Cardiac muscle cell (in vitro differentiated cells and primary cell): ENCODE measurements around the gene RITA1. TPM values are rescaled to one million over a fixed set of nuclear protein-coding genes. Genes with fewer than 3 reads are reported as not detected.

Experiments
- DNase-seq, 2 donors: peaks; one replicate each; pipeline versions ENCODE4 v3.0.0 to v3.0.0-alpha.2; 2010 to 2017; ENCODE audit warnings: low read depth in 1 of 2, low spot score in 1 of 2
- H3K27ac ChIP-seq: fragments of 200-600 bp; sonication (generic); 2 replicates; pipeline ENCODE4 v1.5.1; 2016
- H3K27me3 ChIP-seq: fragments of 200-600 bp; sonication (generic); 2 replicates; pipeline ENCODE4 v1.6.0; 2016; ENCODE audit warnings: control low read depth
- H3K36me3 ChIP-seq: fragments of 200-600 bp; sonication (generic); 2 replicates; pipeline ENCODE4 v1.5.1; 2016; ENCODE audit warnings: control low read depth
- H3K4me1 ChIP-seq: fragments of 200-600 bp; sonication (generic); 2 replicates; pipeline ENCODE4 v1.8.1; 2017; ENCODE audit warnings: low read depth, mild to moderate bottlenecking, mixed run types
- H3K4me3 ChIP-seq: fragments of 200-600 bp; sonication (generic); 2 replicates; pipeline ENCODE4 v1.5.1; 2016; ENCODE audit warnings: mild to moderate bottlenecking
- H3K9me3 ChIP-seq: fragments of 200-600 bp; sonication (generic); 2 replicates; pipeline ENCODE4 v1.5.1; 2017; ENCODE audit warnings: low read depth, mild to moderate bottlenecking, control low read depth
- CTCF ChIP-seq: IDR thresholded peaks from 2 replicates; pipeline ENCODE4 v1.5.1; 2012; ENCODE audit warnings: low read depth, mild to moderate bottlenecking, low read length
- polyA plus RNA-seq: library from polyadenylated mRNA; unstranded; fragments of >200 nt; fragmentation: Nextera tagmentation; extraction: Ambion mirVana; gene quantifications from 2 replicates; pipeline ENCODE4 v1.2.1, GENCODE V29; 2016
- total RNA-seq: library from RNA; depleted of rRNA; stranded (reverse); fragments of >200 nt; gene quantifications from 2 replicates; pipeline ENCODE4 v1.2.3, GENCODE V29; 2016

Gene RITA1
- total and polyA plus RNA-seq, 2 experiments from 2014 or later: 36.1 to 40.7 TPM

DNA sequence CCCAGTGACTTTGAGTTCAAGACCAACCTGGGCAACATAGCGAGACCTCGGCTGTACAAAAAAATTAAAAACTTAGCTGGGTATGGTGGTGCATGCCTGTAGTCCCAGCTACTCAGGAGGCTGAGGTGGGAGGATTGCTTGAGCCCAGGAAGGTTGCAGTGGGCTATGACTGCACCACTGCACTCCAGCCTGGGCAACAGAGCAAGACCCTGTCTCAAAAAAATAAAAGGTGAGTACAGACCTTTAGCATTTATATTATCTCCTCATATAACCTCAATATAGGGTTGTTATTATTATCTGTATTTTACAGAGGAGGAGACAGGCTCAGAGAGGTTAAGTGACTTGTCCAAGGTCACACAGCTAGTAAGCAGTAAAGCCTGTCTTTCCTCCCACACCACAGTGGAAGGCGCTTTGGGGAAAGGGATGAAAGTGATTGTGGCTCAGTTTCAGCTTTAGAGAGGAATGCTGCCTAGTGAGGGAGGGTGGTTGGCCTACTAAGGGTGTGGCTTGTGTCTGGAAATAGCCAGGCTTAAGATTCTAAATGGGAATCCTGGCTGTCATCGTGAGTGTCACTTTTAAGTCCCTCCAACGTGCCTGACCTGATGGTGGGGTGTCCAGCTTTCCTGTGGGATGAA lies 43.0 kb downstream of the RITA1 start:
- peak overlapping the region; percentile 57 for H3K27ac ChIP-seq
- H3K4me3 ChIP-seq: no peak overlapping the region
- DNase-seq: no peak
- no peaks in the 10 kb centered on the region for H3K27me3 ChIP-seq
- H3K4me1 ChIP-seq: peaks cover 14% of the 10 kb centered on the region
- no peak for TF ChIP-seq CTCF
- no peaks in the 10 kb centered on the region for H3K9me3 ChIP-seq
- no peaks in the 10 kb centered on the region for H3K36me3 ChIP-seq

DNA sequence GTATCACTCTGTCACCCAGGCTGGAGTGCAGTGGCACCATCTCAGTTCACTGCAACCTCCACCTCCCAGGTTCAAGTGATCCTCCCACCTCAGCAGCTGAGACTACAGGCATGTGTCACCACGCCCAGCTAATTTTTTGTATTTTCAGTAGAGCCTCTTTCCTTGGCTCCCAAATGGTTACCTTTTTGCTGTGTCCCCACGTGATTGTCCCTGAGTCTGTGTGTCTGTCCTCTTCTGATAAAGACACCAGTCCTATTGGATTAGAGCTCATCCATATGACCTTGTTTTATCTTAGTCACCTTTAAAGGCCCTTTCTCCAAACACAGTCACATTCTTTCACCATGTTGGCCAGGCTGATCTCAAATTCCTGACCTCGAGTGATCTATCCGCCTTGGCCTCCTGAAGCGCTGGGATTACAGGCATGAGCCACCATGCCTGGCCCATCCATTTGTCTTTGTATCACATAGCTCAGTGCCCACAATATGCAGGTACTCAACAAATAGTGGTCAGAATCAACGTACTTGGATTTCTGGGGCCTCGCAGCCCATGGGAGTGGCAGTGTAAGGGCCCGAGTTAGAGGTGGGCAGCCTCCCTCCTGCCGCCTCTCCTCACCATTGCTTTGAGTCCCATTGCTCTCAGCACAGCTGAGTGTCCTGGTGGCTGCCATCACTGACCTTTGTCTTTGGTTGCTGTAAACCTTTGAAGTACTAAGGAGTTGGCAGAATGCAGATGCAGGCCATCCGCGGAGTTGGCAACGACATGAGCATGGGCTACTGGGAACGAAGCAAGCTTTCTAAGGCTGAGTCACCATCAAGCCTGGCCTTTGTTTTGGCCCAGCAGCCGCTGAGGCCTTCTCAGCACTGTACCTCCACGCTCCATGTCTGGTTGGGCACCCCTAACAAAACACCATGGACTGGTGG lies 45.1 kb downstream of the RITA1 start:
- Histone ChIP-seq H3K9me3 (no peaks in the 10 kb centered on the region), H3K36me3 (no peaks in the 10 kb centered on the region), H3K27ac (peak overlapping the region; percentile 28), H3K4me1 (peaks cover 15% of the 10 kb centered on the region), H3K4me3 (no peak overlapping the region), H3K27me3 (no peaks in the 10 kb centered on the region)
- TF ChIP-seq CTCF: no peak
- peak in 1 of 2 donors; percentile 46 for DNase-seq

DNA sequence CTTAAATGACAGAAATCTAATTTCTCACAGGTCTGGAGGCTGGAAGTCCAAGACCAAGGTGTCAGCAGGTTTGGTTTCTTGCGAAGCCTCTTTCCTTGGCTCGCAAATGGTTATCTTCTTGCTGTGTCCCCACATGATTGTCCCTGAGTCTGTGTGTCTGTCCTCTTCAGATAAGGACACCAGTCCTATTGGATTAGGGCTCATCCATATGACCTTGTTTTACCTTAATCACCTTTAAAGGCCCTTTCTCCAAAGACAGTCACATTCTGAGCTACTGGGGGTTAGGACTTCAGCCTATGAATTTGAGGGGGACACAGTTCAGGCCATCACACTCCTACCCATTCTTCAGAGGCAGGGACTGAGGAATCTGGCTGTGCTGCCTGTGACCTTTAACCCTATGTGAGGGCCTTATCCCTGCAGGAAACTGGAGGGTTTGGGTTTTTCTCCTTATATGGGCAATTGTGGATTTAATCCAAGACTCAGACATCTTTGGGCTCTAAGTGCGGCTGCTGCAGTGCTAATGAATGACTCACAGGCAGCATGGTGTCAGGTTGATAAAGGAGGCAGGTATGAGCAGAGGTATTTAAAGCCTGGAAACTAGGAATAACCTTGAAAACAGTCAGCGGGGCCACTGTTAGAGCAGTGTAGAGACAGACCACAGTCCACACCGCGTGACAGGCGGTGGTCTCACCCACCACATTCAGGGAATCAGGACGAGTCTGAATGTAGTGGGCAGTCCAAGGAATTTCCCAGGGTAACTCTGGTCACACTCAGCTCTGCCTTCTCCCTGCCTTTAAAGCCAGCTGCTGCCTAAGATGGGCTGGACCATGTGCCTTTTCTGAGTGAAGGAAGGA lies 45.9 kb downstream of the RITA1 start:
- Histone ChIP-seq H3K27me3 (no peaks in the 10 kb centered on the region), H3K9me3 (no peaks in the 10 kb centered on the region), H3K36me3 (no peaks in the 10 kb centered on the region), H3K4me1 (peaks cover 15% of the 10 kb centered on the region), H3K4me3 (no peak overlapping the region), H3K27ac (no peak overlapping the region)
- no peak for TF ChIP-seq CTCF
- peak in 1 of 2 donors; percentile 89 for DNase-seq

DNA sequence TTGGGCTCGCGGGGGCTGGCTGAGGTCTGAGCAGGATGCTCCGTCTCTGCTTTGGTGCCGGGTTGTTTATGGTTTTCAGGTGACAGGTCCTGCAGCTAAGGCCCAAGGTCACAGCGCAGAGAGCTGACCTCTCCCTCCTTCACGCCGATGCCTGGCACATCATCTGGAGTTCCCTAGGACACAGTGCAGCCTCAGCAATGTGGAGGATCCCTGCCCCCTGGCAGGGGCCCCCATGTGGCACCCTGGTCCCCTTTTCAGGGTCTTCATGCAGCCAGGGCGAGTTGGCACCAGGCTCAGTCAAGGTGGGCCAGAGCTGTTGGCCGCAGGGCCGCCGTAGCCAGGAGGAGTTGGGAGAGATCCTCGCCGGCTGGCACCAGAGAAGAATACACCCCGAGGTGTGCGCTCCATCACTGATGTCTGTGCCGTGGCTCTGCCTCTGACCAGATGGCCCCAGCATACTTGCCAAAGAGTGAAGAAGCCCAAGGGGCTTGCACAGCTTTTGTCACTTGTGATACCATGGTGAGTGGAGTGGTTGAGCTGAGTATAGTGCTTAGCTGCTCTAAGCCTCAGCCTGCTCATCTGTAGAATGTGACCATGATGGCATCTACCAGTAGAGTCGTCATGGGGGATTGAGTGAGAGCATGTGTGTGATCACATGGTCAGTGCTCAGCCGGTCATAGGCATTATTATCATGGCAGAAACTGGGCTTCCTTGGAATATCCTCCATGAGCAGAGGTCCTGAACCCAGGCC lies 46.7 kb downstream of the RITA1 start:
- Histone ChIP-seq H3K27me3 (no peaks in the 10 kb centered on the region), H3K36me3 (no peaks in the 10 kb centered on the region), H3K4me3 (no peak overlapping the region), H3K27ac (no peak overlapping the region), H3K4me1 (peaks cover 15% of the 10 kb centered on the region), H3K9me3 (no peaks in the 10 kb centered on the region)
- no peak for DNase-seq
- no peak for TF ChIP-seq CTCF
